ENCODE measurements around the gene CYP4F3. TPM values are rescaled to one million over a fixed set of nuclear protein-coding genes. Genes with fewer than 3 reads are reported as not detected.
"Not testable (repeated sequence)": the region's sequence is repeated elsewhere in the genome, so short reads cannot be mapped to it uniquely, and the experiment has no call there.

The CYP4F3 gene, protein sequence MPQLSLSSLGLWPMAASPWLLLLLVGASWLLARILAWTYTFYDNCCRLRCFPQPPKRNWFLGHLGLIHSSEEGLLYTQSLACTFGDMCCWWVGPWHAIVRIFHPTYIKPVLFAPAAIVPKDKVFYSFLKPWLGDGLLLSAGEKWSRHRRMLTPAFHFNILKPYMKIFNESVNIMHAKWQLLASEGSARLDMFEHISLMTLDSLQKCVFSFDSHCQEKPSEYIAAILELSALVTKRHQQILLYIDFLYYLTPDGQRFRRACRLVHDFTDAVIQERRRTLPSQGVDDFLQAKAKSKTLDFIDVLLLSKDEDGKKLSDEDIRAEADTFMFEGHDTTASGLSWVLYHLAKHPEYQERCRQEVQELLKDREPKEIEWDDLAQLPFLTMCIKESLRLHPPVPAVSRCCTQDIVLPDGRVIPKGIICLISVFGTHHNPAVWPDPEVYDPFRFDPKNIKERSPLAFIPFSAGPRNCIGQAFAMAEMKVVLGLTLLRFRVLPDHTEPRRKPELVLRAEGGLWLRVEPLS
- total RNA-seq: 1 to 10 TPM in 1 of 4 donors, under 1 TPM in 2, not detected in 1; 0.08 to 5.3 (median 0.81) TPM

DNA sequence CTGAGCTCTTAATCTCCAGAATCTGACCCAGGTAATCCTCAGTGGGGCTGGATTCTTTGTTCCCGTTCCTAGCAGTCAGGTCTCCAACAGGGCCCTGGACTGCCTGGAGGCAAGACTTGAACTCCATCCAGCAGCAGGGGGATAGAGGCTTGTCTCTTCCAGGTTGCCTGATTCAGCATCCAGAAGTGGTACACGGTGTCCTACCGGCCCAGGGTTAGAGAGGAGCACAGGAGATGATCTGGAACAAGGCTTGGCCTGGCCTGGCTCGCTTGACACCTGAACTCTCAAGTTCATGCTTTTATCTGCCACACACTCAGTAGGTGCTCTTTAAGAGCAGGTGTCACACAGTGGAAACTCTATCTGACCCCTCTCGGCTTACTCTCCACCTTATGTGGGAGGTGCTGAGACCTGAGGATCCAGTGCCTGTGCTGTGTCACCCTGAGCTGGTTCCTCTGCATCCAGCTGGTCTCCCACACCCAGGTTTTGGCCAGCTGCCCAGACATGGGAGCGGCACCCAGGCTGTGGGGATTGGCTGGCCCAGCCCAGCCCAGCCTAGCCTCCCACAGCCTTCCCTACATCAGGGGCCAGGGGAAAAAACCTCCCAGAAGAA, at the start of gene CYP4F3:
Gene CYP4F3 (plus strand): TSS at position 604 of the 610 bp plus-strand sequence. CDS start 519 bp downstream, outside the sequence.
- TF ChIP-seq EP300 (IDR thresholded peaks at IDR 0.05) (no peak), POLR2A (IDR thresholded peaks at IDR 0.05) (no peak), POLR2AphosphoS5 (IDR thresholded peaks at IDR 0.05) (no peak), CTCF (IDR thresholded peaks at IDR 0.05) (no peak)
- Histone ChIP-seq H3K4me1 (peaks cover 0 to 4% (median 0%) of the 10 kb centered on the region in 3 donors), H3K36me3 (no peaks in the 10 kb centered on the region), H3K27me3 (peaks cover 17% of the 10 kb centered on the region), H3K4me3 (no peak within 1 kb of the TSS), H3K27ac (no peak within 1 kb of the TSS), H3K9me3 (no peaks in the 10 kb centered on the region)
- ATAC-seq: no peak
- WGBS, 2 donors (ENCODE audit: low coverage in 1 of 2): 20% methylated on average over 1 of the region's 6 CpGs; no CpG with 5 or more reads in 1 of the 2 donors

DNA sequence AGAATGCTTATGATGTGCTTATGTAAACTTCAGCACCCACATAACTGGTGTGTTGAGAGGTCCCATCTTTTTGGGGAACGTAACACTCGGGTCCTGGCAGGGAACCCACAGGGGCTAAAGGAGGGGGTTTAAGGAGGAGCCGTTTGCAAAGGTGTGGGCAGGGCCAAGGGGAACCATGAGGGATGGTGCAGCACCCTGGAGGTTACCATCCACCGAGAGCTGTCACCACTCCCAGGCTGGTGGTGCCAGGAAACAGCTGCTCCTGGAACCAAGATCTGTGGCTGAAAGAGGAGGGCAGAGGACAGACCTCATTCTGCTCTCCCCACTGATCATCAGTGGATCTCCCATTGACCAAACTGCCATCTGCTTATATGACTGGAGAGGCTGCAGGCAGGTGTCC, 48.9 kb upstream of the CYP4F3 start:
- no peaks in the 10 kb centered on the region for H3K4me1 ChIP-seq
- H3K27ac ChIP-seq: no peak overlapping the region
- WGBS, 2 donors (ENCODE audit: low coverage in 1 of 2): 60% methylated on average over 4 of the region's 4 CpGs; no CpG with 5 or more reads in 1 of the 2 donors
- no peak overlapping the region for H3K4me3 ChIP-seq
- no peaks in the 10 kb centered on the region for H3K36me3 ChIP-seq
- TF ChIP-seq POLR2AphosphoS5 (IDR thresholded peaks at IDR 0.05) (no peak), POLR2A (IDR thresholded peaks at IDR 0.05) (no peak), EP300 (IDR thresholded peaks at IDR 0.05) (no peak), CTCF (IDR thresholded peaks at IDR 0.05) (no peak)
- ATAC-seq: no peak
- H3K9me3 ChIP-seq: peaks cover 0 to 14% (median 0%) of the 10 kb centered on the region in 3 donors
- peaks cover 60% of the 10 kb centered on the region for H3K27me3 ChIP-seq

DNA sequence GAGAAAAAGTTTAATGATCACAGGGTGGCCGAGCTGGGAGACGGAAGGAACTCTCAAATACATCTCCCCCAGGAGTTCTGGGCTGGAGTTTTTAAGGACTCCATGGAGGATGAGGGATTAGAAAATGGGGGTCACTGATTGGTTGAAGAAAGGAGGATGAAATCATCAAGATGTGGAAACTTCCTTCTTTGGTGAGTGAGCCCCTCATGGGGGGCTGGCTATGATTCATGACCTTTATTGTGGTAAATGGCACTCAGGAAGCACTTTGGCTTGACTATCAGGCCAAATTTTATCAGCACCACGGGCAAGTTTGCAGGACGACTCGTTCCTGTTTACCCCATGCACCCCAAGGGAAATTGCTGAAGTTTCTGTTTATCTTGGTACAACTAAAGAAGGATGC, 48.2 kb upstream of the CYP4F3 start:
- H3K36me3 ChIP-seq, H3K4me1 ChIP-seq, ATAC-seq, H3K4me3 ChIP-seq, H3K27ac ChIP-seq: not testable (repeated sequence)
- WGBS, 2 donors (ENCODE audit: low coverage in 1 of 2): 28 to 29% methylated on average over 2 to 3 of the region's 5 CpGs
- H3K9me3 ChIP-seq: peaks cover 0 to 17% (median 0%) of the 10 kb centered on the region in 3 donors
- H3K27me3 ChIP-seq: peaks cover 57% of the 10 kb centered on the region

GRCh38 chr19:15593766-15594165, 46.9 kb upstream of the CYP4F3 start:
- not testable (repeated sequence) for H3K4me1 ChIP-seq, ATAC-seq, H3K36me3 ChIP-seq, H3K27ac ChIP-seq, H3K4me3 ChIP-seq
- WGBS, 2 donors (ENCODE audit: low coverage in 1 of 2): 83% methylated on average over 2 of the region's 4 CpGs; no CpG with 5 or more reads in 1 of the 2 donors
- peaks cover 0 to 17% (median 0%) of the 10 kb centered on the region in 3 donors for H3K9me3 ChIP-seq
- peaks cover 48% of the 10 kb centered on the region for H3K27me3 ChIP-seq

DNA sequence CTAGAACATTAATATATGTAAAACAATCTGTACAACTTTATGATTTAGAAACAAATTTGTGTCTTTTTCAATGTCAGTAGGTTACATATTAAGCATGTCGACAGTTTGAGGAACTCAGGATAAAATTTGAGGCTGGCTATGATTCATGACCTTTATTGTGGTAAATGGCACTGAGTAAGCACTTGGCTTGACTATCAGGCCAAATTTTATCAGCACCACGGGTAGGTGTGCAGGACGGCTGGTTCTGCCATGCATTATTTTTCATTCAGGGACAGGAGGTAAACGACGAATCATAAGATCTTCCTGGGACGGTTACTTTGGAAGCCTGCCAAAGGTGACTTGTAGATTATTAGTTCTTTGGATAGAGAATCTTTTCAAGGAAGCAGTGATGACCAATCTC, 45.6 kb upstream of the CYP4F3 start:
- H3K9me3 ChIP-seq: peaks cover 0 to 17% (median 0%) of the 10 kb centered on the region in 3 donors
- no peaks in the 10 kb centered on the region for H3K4me1 ChIP-seq
- no peaks in the 10 kb centered on the region for H3K36me3 ChIP-seq
- WGBS, 2 donors (ENCODE audit: low coverage in 1 of 2): 52 to 54% methylated on average over 5 to 6 of the region's 6 CpGs
- no peak for ATAC-seq
- no peak overlapping the region for H3K4me3 ChIP-seq
- TF ChIP-seq POLR2A (IDR thresholded peaks at IDR 0.05): no peak
- no peak overlapping the region for H3K27ac ChIP-seq
- peaks cover 40% of the 10 kb centered on the region for H3K27me3 ChIP-seq

DNA sequence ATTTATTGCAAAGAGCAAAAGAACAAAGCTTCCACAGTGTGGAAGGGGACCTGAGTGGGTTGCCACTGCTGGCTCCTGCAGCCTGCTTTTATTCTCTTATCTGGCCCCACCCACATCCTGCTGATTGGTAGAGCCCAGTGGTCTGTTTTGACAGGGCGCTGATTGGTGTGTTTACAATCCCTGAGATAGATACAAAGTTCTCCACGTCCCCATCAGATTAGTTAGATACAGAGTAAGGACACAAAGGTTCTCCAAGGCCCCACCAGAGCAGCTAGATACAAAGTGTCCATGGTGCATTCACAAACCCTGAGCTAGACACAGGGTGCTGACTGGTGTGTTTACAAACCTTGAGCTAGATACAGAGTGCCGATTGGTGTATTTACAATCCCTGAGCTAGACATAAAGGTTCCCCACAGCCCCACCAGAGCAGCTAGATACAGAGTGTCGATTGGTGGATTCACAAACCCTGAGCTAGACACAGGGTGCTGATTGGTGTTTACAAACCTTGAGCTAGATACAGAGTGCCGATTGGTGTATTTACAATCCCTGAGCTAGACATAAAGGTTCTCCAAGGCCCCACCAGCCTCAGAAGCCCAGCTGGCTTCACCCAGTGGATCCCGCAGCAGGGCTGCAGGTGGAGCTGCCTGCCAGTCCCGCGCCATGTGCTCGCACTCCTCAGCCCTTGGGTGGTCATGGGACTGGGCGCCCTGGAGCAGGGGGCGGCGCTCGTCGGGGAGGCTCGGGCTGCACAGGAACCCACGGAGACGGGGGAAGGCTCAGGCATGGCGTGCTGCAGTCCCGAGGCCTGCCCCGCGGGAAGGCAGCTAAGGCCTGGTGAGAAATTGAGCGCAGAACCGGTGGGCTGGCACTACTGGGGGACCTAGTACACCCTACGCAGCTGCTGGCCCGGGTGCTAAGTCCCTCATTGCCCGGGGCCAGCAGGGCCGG, 32.4 kb upstream of the CYP4F3 start:
- not testable (repeated sequence) for H3K4me1 ChIP-seq, H3K4me3 ChIP-seq, H3K27ac ChIP-seq, H3K27me3 ChIP-seq, ATAC-seq, H3K36me3 ChIP-seq, H3K9me3 ChIP-seq
- WGBS, 2 donors (ENCODE audit: low coverage in 1 of 2): 96% methylated on average over 3 of the region's 27 CpGs; no CpG with 5 or more reads in 1 of the 2 donors

Measured in gastroesophageal sphincter (tissue), 4 donors.